Naive thymus-derived CD8-positive, alpha-beta T cell (primary cell): ENCODE results near the gene SMYD5. TPM values are rescaled to one million over a fixed set of nuclear protein-coding genes. Genes with fewer than 3 reads are reported as not detected.

ENCODE experiments used
- ATAC-seq, 2 donors: fragments of 150-1000 bp; cut with Tn5 transposase in 1 of 2; sonication (Bioruptor Pico), chemical (Tn5 transposase) in 1 of 2; 1 replicate in 1 of 2; 2 replicates in 1 of 2; pipeline ENCODE4 v1.10.0; 2021; ENCODE audit warnings: mild to moderate bottlenecking in 2 of 2, moderate library complexity in 2 of 2
- POLR2A ChIA-PET: fragments of 350-600 bp; sonication (Branson Sonifier 250); formaldehyde crosslinking; loops from one replicate; lab custom pipeline; 2021; ENCODE audit warnings: antibody characterized with exemption; lab: Charles Lee
- DNase-seq, 10 donors: peaks; one replicate each; pipeline versions ENCODE4 v3.0.0 to v3.0.0-alpha.2; 2020 to 2022
- H3K27ac Mint-ChIP-seq, 10 donors: one replicate each; pipeline ENCODE4 v1.8.0; 2020 to 2022; ENCODE audit warnings: mild to moderate bottlenecking in 10 of 10, mixed read lengths in 10 of 10, moderate library complexity in 4 of 10, inconsistent platforms in 1 of 10
- H3K27me3 Mint-ChIP-seq, 5 donors: one replicate each; pipeline ENCODE4 v1.8.0; 2021 to 2022; ENCODE audit warnings: mixed read lengths in 5 of 5
- H3K36me3 Mint-ChIP-seq, 3 donors: one replicate each; pipeline ENCODE4 v1.8.0; 2020 to 2022; ENCODE audit warnings: mixed read lengths in 3 of 3, mild to moderate bottlenecking in 2 of 3, inconsistent platforms in 1 of 3
- H3K4me1 Mint-ChIP-seq, 4 donors: one replicate each; pipeline ENCODE4 v1.8.0; 2021 to 2022; ENCODE audit warnings: mixed read lengths in 4 of 4
- H3K4me3 Mint-ChIP-seq, 10 donors: one replicate each; pipeline ENCODE4 v1.8.0; 2020 to 2022; ENCODE audit warnings: mild to moderate bottlenecking in 10 of 10, mixed read lengths in 10 of 10, moderate library complexity in 6 of 10, inconsistent platforms in 1 of 10
- H3K9me3 Mint-ChIP-seq, 9 donors: one replicate each; pipeline ENCODE4 v1.8.0; 2020 to 2022; ENCODE audit warnings: mixed read lengths in 9 of 9, mild to moderate bottlenecking in 3 of 9, inconsistent platforms in 1 of 9, moderate library complexity in 1 of 9
- polyA plus RNA-seq, 3 donors: library from polyadenylated mRNA; unstranded; fragments of 300-500 nt; fragmentation: Illumina TruSeq; gene quantifications; one replicate each; pipeline ENCODE4 v1.2.3, GENCODE V29; 2021
- total RNA-seq, 8 experiments: library from RNA in 2 of 8; stranded (reverse) in 2 of 8; gene quantifications; one replicate each; pipeline ENCODE4 v1.2.3 and lab custom pipeline; 2021 to 2026

The SMYD5 gene
- total and polyA plus RNA-seq, 5 experiments from 2014 or later, result 22.7 to 56.3 (median 28.3) TPM

GRCh38 chr2:73246850-73247249 is 32.8 kb downstream of the SMYD5 start:
- POLR2A ChIA-PET, result no interaction called here
- Mint-ChIP-seq H3K4me1 (peaks cover 0 to 20% (median 8%) of the 10 kb centered on the region in 4 donors), H3K9me3 (no peaks in the 10 kb centered on the region), H3K4me3 (no peak overlapping the region), H3K36me3 (peaks cover 0 to 97% (median 35%) of the 10 kb centered on the region in 3 donors), H3K27ac (peak overlapping the region in 7 of 10 donors; percentile 5 to 80 (median 52)), H3K27me3 (no peaks in the 10 kb centered on the region)
- DNase-seq, result no peak
- ATAC-seq, result no peak

DNA sequence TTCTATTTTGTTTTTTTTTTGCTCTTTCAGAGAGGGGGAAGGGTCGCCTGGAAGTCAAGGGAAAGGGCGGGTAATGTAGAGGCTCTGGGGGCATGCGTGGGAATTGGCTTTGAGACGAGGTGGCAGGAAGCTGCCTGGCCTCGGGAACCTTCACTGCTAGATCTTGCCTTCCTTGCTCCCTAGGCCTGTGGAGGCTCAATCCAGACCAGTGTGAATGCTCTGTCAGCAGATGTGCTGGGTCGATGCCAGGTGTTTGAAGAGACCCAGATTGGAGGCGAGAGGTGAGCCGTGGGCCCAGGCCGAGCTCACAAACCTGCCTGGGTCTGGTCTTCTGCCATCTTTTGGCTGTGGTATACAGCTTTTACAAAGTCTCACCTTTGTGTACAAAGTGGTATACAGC is 35.6 kb downstream of the SMYD5 start:
- no peak overlapping the region for H3K4me3 Mint-ChIP-seq
- peaks cover 0 to 98% (median 28%) of the 10 kb centered on the region in 3 donors for H3K36me3 Mint-ChIP-seq
- peak overlapping the region in 4 of 10 donors; percentile 43 to 53 (median 48) for H3K27ac Mint-ChIP-seq
- no peaks in the 10 kb centered on the region for H3K27me3 Mint-ChIP-seq
- POLR2A ChIA-PET, result no interaction called here
- DNase-seq, result no peak
- H3K4me1 Mint-ChIP-seq, result peaks cover 0 to 15% (median 7%) of the 10 kb centered on the region in 4 donors
- no peak for ATAC-seq
- H3K9me3 Mint-ChIP-seq, result no peaks in the 10 kb centered on the region

DNA sequence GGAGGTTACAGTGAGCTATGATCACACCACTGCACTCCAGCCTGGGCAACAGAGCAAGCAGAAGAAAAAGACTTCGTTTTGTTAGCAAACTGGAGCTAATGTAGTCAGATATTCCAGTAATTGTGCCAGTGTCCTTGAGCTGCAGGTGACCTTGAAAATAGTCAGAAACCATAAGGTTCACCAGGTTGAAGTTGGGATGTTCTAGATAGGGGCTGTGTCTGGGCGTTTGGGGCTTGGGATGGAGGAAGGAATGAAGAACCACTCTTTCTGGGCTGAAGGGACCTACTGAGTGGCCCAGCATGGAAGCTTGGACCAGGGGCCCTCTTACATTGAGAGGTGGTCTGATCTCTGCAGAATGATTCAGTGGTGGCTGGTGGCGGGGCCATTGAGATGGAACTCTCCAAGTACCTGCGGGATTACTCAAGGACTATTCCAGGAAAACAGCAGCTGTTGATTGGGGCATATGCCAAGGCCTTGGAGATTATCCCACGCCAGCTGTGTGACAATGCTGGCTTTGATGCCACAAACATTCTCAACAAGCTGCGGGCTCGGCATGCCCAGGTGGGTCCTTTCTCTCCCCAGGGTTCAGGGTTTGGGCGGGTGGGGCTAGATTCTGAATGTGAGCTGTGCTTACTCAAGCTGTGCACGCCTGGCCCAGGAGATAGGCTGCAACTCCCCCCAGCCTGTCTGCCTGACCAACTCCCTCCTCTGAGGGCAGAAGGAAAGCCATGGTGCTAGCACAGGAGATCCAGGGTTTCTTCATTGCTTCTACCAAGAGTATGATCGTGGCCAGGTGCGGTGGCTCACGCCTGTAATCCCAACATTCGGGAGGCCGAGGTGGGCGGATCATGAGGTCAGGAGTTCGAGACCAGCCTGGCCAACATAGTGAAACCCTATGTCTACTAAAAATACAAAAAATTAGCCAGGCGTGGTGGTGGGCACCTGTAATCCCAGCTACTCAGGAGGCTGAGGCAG is 37.1 kb downstream of the SMYD5 start:
- POLR2A ChIA-PET, result interaction anchor here (0.7 kb wide), 1 partner anchor 33 kb away, joined by 3 read pairs; the partner anchor contains the start of gene FBXO41
- no peaks in the 10 kb centered on the region for H3K9me3 Mint-ChIP-seq
- peaks cover 0 to 83% (median 20%) of the 10 kb centered on the region in 3 donors for H3K36me3 Mint-ChIP-seq
- ATAC-seq (no peak), DNase-seq (no peak)
- no peak overlapping the region for H3K4me3 Mint-ChIP-seq
- H3K27me3 Mint-ChIP-seq, result no peaks in the 10 kb centered on the region
- H3K4me1 Mint-ChIP-seq, result peaks cover 0 to 13% (median 4%) of the 10 kb centered on the region in 4 donors
- peak overlapping the region in 3 of 10 donors; percentile 34 to 65 (median 62) for H3K27ac Mint-ChIP-seq

DNA sequence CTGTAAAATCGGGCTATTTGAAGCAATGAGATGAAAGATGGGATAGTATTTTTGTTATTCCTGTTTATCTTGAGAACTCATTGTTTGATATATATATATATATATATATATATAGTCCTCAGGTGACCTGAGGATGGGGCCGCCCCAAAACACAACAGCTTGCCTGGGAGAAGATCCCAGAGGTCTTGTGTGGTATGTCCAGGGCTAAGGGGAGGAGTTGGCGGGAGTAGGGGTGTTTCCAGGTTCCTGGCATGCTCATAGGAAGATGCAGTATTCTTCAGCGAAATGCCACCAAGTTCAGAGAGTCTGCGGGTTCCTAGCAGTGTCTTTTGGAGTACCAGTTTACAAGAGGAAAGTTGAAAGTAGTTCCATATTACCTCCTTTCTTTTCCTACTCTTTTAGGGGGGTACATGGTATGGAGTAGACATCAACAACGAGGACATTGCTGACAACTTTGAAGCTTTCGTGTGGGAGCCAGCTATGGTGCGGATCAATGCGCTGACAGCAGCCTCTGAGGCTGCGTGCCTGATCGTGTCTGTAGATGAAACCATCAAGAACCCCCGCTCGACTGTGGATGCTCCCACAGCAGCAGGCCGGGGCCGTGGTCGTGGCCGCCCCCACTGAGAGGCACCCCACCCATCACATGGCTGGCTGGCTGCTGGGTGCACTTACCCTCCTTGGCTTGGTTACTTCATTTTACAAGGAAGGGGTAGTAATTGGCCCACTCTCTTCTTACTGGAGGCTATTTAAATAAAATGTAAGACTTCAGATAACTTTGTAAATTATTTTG is 38.4 kb downstream of the SMYD5 start:
- Mint-ChIP-seq H3K4me3 (no peak overlapping the region), H3K27ac (peak overlapping the region in 1 of 10 donors; percentile 53), H3K4me1 (peaks cover under 1 to 11% (median 4%) of the 10 kb centered on the region in 4 donors), H3K36me3 (peaks cover 0 to 70% (median 12%) of the 10 kb centered on the region in 3 donors), H3K27me3 (no peaks in the 10 kb centered on the region), H3K9me3 (no peaks in the 10 kb centered on the region)
- ATAC-seq, result no peak
- DNase-seq, result no peak
- POLR2A ChIA-PET, result no interaction called here

- no peak for ATAC-seq
- peaks cover 5 to 13% (median 9%) of the 10 kb centered on the region in 4 donors for H3K4me1 Mint-ChIP-seq
- H3K9me3 Mint-ChIP-seq, result no peaks in the 10 kb centered on the region
- peak overlapping the region in 2 of 10 donors; percentile 37 to 47 for H3K27ac Mint-ChIP-seq
- H3K27me3 Mint-ChIP-seq, result no peaks in the 10 kb centered on the region
- no peak for DNase-seq
- POLR2A ChIA-PET, result interaction anchor here (0.6 kb wide), 1 partner anchor 926 kb away, joined by 3 read pairs; no protein-coding TSS in a partner anchor
- peaks cover 0 to 61% (median 9%) of the 10 kb centered on the region in 3 donors for H3K36me3 Mint-ChIP-seq
- H3K4me3 Mint-ChIP-seq, result no peak overlapping the region
Observed at GRCh38 chr2:73253400-73253799, 39.4 kb downstream of the SMYD5 start.

DNA sequence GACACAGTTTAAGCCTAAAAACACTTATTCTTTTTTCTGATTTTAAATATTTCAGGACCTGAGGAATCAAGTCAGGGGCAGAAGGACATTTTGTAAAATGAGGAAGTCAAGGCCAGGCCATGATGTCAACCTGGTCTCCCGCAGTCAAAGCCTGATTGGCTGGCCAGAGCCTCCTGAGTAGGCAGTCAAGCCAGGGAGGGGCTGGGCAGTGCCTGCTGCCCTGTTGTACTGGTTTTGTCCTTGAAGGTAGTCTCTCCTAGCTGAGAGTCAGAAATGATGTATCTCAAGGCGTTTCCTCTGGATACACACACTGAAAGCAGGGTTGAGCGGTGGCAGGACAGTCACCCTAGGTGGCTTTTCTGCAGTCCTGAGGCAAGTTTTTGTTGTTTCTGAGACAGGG is 39.9 kb downstream of the SMYD5 start:
- POLR2A ChIA-PET, result interaction anchor here (0.6 kb wide), 1 partner anchor 925 kb away, joined by 3 read pairs; no protein-coding TSS in a partner anchor
- DNase-seq (no peak), ATAC-seq (no peak)
- H3K4me3 Mint-ChIP-seq, result no peak overlapping the region
- H3K36me3 Mint-ChIP-seq, result peaks cover 0 to 58% (median 9%) of the 10 kb centered on the region in 3 donors
- no peaks in the 10 kb centered on the region for H3K27me3 Mint-ChIP-seq
- no peaks in the 10 kb centered on the region for H3K9me3 Mint-ChIP-seq
- H3K4me1 Mint-ChIP-seq, result peaks cover 6 to 13% (median 9%) of the 10 kb centered on the region in 4 donors
- H3K27ac Mint-ChIP-seq, result peak overlapping the region in 3 of 10 donors; percentile 29 to 48 (median 29)

- Mint-ChIP-seq H3K27me3 (no peaks in the 10 kb centered on the region), H3K36me3 (peaks cover 0 to 56% (median 8%) of the 10 kb centered on the region in 3 donors), H3K4me1 (peaks cover 7 to 13% (median 9%) of the 10 kb centered on the region in 4 donors), H3K27ac (peak overlapping the region in 4 of 10 donors; percentile 18 to 29 (median 22)), H3K4me3 (no peak overlapping the region), H3K9me3 (no peaks in the 10 kb centered on the region)
- POLR2A ChIA-PET, result no interaction called here
- ATAC-seq (no peak), DNase-seq (no peak)
Observed at GRCh38 chr2:73254343-73255006, 40.4 kb downstream of the SMYD5 start.

DNA sequence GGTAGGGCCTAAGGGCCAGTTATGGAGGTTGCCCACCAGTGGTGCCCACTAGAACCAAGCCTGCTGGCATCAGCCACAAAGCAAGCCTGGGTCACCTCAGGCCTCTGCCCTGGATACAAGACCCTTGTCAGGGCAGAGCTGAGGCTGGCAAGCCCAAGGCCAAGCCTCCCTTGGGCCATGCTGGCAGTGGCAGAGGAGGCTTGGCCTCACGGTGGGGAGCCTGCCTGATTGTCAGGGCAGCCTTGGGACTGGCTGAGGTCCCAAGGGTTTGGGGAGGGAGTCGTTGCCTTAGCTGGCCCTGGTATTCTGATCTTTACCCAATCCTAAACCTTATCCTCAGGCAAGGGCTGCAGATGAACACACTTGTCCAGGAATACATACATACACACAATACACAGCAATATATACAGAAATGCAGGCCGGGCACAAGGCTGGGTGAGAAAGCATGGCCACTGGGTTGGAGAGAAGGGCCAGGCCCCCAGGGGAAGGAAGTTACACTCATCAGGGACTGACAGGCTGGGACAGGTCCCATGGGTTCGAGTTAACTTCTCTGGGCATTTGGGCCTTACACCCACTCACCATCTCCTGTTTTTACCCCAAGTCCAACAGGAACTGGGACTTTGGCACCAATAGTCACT is 41.1 kb downstream of the SMYD5 start:
- H3K27ac Mint-ChIP-seq, result peak overlapping the region in 5 of 10 donors; percentile 1 to 57 (median 29)
- H3K36me3 Mint-ChIP-seq, result peaks cover 0 to 52% (median 7%) of the 10 kb centered on the region in 3 donors
- no peaks in the 10 kb centered on the region for H3K9me3 Mint-ChIP-seq
- ATAC-seq (no peak), DNase-seq (no peak)
- POLR2A ChIA-PET, result no interaction called here
- H3K4me3 Mint-ChIP-seq, result no peak overlapping the region
- H3K4me1 Mint-ChIP-seq, result peaks cover 7 to 13% (median 9%) of the 10 kb centered on the region in 4 donors
- H3K27me3 Mint-ChIP-seq, result no peaks in the 10 kb centered on the region

DNA sequence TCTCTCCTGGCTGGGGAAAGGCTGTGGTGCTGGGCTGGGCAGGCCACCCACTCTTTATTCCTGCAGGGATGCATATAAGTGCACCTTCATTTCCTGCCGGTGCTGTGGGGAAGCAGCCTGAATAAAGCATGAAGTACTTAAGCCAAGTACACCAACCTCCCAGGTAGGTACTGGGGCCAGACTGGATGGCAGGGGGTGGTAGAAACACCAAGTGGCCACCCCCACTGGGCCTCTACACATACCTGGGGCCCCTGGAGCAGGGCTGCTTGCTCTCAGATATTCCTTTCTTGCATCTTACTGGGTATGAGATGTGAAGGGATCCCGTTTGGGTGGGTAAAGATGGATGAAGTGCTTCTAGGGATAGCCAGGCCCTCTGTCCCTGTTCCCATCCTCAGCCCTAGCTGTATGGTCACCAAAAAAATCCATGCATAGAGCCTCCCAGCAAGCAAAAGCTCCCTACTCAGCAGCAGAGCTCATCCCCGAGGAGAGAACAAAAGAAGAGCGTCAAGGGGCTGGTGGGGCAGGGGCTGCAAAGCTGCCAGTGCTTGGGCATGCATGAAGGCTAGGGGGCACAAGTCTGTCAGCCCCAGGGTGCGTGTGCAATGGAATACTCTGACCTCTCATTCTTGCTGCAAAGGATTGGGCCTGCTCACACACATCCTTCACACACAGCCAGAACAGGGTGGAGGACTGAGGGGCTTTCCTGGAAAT is 42.0 kb downstream of the SMYD5 start:
- H3K27me3 Mint-ChIP-seq, result no peaks in the 10 kb centered on the region
- peak overlapping the region in 9 of 10 donors; percentile 27 to 90 (median 47) for H3K27ac Mint-ChIP-seq
- DNase-seq (no peak), ATAC-seq (peak in 1 of 2 donors; percentile 10)
- H3K36me3 Mint-ChIP-seq, result peaks cover 0 to 47% (median under 1%) of the 10 kb centered on the region in 3 donors
- POLR2A ChIA-PET, result interaction anchor here (1.4 kb wide), 1 partner anchor 34 kb away, joined by 4 read pairs; no protein-coding TSS in a partner anchor
- H3K4me3 Mint-ChIP-seq, result no peak overlapping the region
- no peaks in the 10 kb centered on the region for H3K9me3 Mint-ChIP-seq
- peaks cover 7 to 13% (median 9%) of the 10 kb centered on the region in 4 donors for H3K4me1 Mint-ChIP-seq

GRCh38 chr2:73256618-73256922 is 42.5 kb downstream of the SMYD5 start:
- no peak for DNase-seq
- ATAC-seq, result peak in 1 of 2 donors; percentile 20
- peaks cover 0 to 47% (median 0%) of the 10 kb centered on the region in 3 donors for H3K36me3 Mint-ChIP-seq
- POLR2A ChIA-PET, result interaction anchor here (1.4 kb wide), 1 partner anchor 34 kb away, joined by 4 read pairs; no protein-coding TSS in a partner anchor
- H3K4me1 Mint-ChIP-seq, result peaks cover 7 to 13% (median 9%) of the 10 kb centered on the region in 4 donors
- no peaks in the 10 kb centered on the region for H3K27me3 Mint-ChIP-seq
- H3K9me3 Mint-ChIP-seq, result no peaks in the 10 kb centered on the region
- H3K4me3 Mint-ChIP-seq, result no peak overlapping the region
- H3K27ac Mint-ChIP-seq, result peak overlapping the region in 9 of 10 donors; percentile 7 to 87 (median 47)

DNA sequence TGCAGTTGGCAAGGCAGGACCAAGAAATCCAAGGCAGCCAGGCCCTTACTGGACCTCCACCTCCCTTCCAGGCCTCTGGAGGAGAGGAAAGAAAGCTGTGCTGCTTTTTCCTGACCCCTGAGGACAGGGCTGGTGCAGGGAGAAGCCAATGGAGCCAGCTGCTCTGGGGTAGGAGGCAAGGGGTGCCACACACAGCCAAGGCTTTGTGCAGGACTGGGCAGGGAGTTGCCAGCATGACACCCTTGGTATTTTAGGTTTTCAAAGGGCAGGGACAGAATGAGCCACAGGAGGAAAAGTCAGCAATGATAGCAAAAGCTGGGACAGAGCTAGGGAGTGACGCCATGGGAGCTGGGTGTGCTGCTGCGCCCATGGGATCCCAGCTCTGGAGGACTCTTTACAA is 43.0 kb downstream of the SMYD5 start:
- H3K27me3 Mint-ChIP-seq, result no peaks in the 10 kb centered on the region

More for the DNA sequence above, 43.0 kb downstream of the SMYD5 start:
- H3K36me3 Mint-ChIP-seq, result peaks cover 0 to 45% (median 0%) of the 10 kb centered on the region in 3 donors
- ATAC-seq (no peak), DNase-seq (no peak)
- H3K4me1 Mint-ChIP-seq, result peaks cover 7 to 13% (median 9%) of the 10 kb centered on the region in 4 donors
- POLR2A ChIA-PET, result interaction anchor here (1.4 to 1.5 kb wide), 2 partner anchors 24 to 34 kb away, joined by 3 to 4 read pairs; partner anchors contain the start of gene PRADC1
- H3K9me3 Mint-ChIP-seq, result no peaks in the 10 kb centered on the region
- H3K4me3 Mint-ChIP-seq, result no peak overlapping the region
- H3K27ac Mint-ChIP-seq, result peak overlapping the region in 8 of 10 donors; percentile 6 to 87 (median 42)
